ENCODE measurements around the gene PDGFD. TPM values are rescaled to one million over a fixed set of nuclear protein-coding genes. Genes with fewer than 3 reads are reported as not detected.

Gene PDGFD
- total and polyA plus RNA-seq, 2 donors (not counting 3 experiments of a cell fraction or from before 2014, with no cell fraction given) = 6.3 to 13.1 TPM

DNA sequence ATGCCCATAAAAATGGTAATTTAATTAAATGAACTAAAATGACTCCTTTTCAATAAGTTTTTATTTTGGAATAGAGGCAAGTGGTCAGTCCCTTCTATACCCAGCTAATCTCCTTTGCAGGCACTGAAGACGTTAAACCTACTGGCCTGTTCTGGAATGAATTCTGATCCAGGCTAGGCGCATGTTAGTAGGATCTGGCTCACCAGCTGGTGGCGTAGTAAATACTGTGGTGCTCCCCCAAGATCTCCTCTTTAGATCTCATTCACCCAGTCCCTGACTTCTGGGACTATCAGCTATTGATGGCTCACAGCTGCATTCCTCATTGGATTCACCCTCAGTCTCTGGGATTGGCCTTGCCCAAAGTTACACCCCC, 301.2 kb downstream of the PDGFD start:
- H4K20me1 ChIP-seq (replicated peaks; ENCODE audit: control insufficient read depth, extremely low read depth, insufficient read depth, low read length) = no peaks in the 10 kb centered on the region
- no peak overlapping the region for H2AFZ ChIP-seq (ENCODE audit: low read depth, low read length)
- BruUV-seq (replicated peaks) = no TSS peak
- DNase-seq (ENCODE audit: low read depth, low spot score) = no peak
- dilution Hi-C loops (cut with MboI; ENCODE audit: extremely low pct_ligation_motif_present, low sequenced_read_pairs) = no loop called here
- no peak overlapping the region for H3K27ac ChIP-seq (ENCODE audit: insufficient read depth, low read depth, low read length)
- no peak for FAIRE-seq
- H3K36me3 ChIP-seq (ENCODE audit: control insufficient read depth in 2 of 2, extremely low read depth in 1 of 2, insufficient read depth in 2 of 2, low read length in 2 of 2) = no peaks in the 10 kb centered on the region
- intact Hi-C loops (cut with micrococcal nuclease) = no loop called here
- TF ChIP-seq POLR2AphosphoS5 (IDR thresholded peaks at IDR 0.05; ENCODE audit: insufficient read depth, low read depth, low read length) (no peak), GATA2 (IDR thresholded peaks at IDR 0.05; ENCODE audit: insufficient read depth, insufficient read length, low read depth, low read length) (no peak), POLR2A (IDR thresholded peaks at IDR 0.05; ENCODE audit: low read depth, low read length) (no peak), FOS (IDR thresholded peaks at IDR 0.05; ENCODE audit: borderline replicate concordance, insufficient read depth, low read length) (no peak), EZH2 (IDR thresholded peaks at IDR 0.05; ENCODE audit: borderline replicate concordance, low read depth, low read length, severe bottlenecking) (no peak), MYC (IDR thresholded peaks at IDR 0.05; ENCODE audit: low read depth, low read length) (no peak), MAX (IDR thresholded peaks at IDR 0.05; ENCODE audit: insufficient read depth, insufficient read length) (no peak), JUN (IDR thresholded peaks at IDR 0.05; ENCODE audit: borderline replicate concordance, insufficient read depth, insufficient read length, low read depth) (no peak)
- TF ChIP-seq, protein P1, sequence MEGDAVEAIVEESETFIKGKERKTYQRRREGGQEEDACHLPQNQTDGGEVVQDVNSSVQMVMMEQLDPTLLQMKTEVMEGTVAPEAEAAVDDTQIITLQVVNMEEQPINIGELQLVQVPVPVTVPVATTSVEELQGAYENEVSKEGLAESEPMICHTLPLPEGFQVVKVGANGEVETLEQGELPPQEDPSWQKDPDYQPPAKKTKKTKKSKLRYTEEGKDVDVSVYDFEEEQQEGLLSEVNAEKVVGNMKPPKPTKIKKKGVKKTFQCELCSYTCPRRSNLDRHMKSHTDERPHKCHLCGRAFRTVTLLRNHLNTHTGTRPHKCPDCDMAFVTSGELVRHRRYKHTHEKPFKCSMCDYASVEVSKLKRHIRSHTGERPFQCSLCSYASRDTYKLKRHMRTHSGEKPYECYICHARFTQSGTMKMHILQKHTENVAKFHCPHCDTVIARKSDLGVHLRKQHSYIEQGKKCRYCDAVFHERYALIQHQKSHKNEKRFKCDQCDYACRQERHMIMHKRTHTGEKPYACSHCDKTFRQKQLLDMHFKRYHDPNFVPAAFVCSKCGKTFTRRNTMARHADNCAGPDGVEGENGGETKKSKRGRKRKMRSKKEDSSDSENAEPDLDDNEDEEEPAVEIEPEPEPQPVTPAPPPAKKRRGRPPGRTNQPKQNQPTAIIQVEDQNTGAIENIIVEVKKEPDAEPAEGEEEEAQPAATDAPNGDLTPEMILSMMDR (IDR thresholded peaks at IDR 0.05; ENCODE audit: extremely low read depth in 1 of 2, insufficient read depth in 1 of 2, low read depth in 1 of 2, low read length in 2 of 2) = no peak
- H3K4me3 ChIP-seq (replicated peaks in 1 of 3; ENCODE audit: insufficient read depth in 1 of 3, low read depth in 1 of 3, low read length in 3 of 3) = no peak overlapping the region
- H3K4me1 ChIP-seq (ENCODE audit: control insufficient read depth, extremely low read depth, insufficient read depth, low read length) = no peaks in the 10 kb centered on the region
- ChIA-PET CTCF (no interaction called here), POLR2A (no interaction called here)
- no peaks in the 10 kb centered on the region for H3K27me3 ChIP-seq (ENCODE audit: control insufficient read depth in 2 of 2, insufficient read depth in 2 of 2, low read length in 2 of 2)
- no peaks in the 10 kb centered on the region for H3K9me1 ChIP-seq (replicated peaks; ENCODE audit: control insufficient read depth, extremely low read depth, insufficient read depth, low read length)
- no peak overlapping the region for H3K9ac ChIP-seq (replicated peaks; ENCODE audit: extremely low read depth, insufficient read depth, low read length)
- H3K4me2 ChIP-seq (ENCODE audit: insufficient read depth, low read length) = no peak overlapping the region
- H3K9me3 ChIP-seq (replicated peaks; ENCODE audit: control insufficient read depth, insufficient read depth, low read length) = no peaks in the 10 kb centered on the region
- no peaks in the 10 kb centered on the region for H3K79me2 ChIP-seq (ENCODE audit: control insufficient read depth, insufficient read depth, low read length)

Data from endothelial cell of umbilical vein (primary cell).